Breast epithelium (tissue), 3 donors: ENCODE measurements around the gene TCAF1.

Source experiments
- CTCF ChIP-seq, 3 donors: fragments of 450-650 bp; IDR thresholded peaks; one replicate each; pipeline ENCODE4 v1.5.1; 2016 to 2017; ENCODE audit warnings: antibody characterized with exemption in 3 of 3, mild to moderate bottlenecking in 3 of 3, moderate library complexity in 3 of 3
- POLR2A ChIP-seq: fragments of 450-650 bp; IDR thresholded peaks from one replicate; pipeline ENCODE4 v1.6.1; 2016; ENCODE audit warnings: antibody characterized with exemption, mild to moderate bottlenecking, moderate library complexity

GRCh38 chr7:143885951-143886350, 16.0 kb downstream of the TCAF1 start:
- no peak for TF ChIP-seq CTCF (IDR thresholded peaks at IDR 0.05)
- TF ChIP-seq POLR2A = no peak
